ENCODE measurements around the gene ESYT2.

The ESYT2 gene

DNA sequence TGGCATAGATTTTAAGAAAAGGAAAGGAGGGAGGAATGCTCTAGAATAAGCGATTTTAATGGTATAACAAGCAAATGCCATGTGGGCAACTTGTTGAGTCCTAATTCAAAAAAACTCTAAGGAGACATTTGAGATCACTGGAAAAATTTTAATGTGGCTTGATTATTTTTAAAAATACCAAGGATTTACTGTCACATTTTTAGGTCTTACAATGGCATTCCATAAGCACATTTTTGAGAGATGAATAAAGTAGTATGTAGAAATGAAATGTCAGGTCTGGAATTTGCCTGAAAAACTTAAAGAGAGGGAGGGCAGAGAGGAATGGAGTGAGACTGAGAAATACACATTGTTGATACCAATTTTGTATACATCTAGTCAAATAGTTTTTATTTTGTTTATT lies 145.0 kb downstream of the ESYT2 start:
- no peak for DNase-seq

DNA sequence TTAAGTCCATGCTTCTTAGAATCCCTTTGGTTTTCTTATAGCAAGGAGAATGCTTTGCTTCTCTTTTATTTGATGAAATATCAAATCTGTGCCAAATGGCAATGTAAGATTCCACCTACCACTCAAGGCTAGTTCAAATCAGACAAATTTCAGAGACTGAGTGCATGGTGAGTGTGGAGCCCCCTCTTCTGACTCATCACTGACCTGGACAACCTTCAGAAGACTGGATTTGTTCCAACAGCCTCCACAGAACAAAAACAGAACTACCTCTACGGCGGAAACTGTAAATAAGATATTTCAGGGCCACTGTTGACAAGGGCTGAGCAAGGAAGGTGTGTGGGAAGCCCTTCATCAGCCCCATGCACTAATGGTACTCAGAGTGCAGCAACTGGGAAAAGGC lies 145.8 kb downstream of the ESYT2 start:
- DNase-seq, result peak in 1 of 3 experiments; percentile 40

GRCh38 chr7:158682456-158682855 lies 146.9 kb downstream of the ESYT2 start:
- peak in 1 of 3 experiments; percentile 59 for DNase-seq
